ENCODE measurements around the gene GPR157.

The GPR157 gene

GRCh38 chr1:9108056-9108665, 20.7 kb downstream of the GPR157 start:
- H3K27ac ChIP-seq, result no peak overlapping the region
- H3K4me2 ChIP-seq (ENCODE audit: low read length), result no peak overlapping the region
- no peak for TF ChIP-seq CTCF (IDR thresholded peaks at IDR 0.05)
- H2AFZ ChIP-seq, result no peak overlapping the region
- no peak overlapping the region for H3K4me3 ChIP-seq (ENCODE audit: low read depth, low read length)
- H3K9me3 ChIP-seq (ENCODE audit: control insufficient read depth, low read length), result no peaks in the 10 kb centered on the region
- H3K27me3 ChIP-seq (ENCODE audit: control insufficient read depth, insufficient read depth, low read length), result no peaks in the 10 kb centered on the region
- H3K79me2 ChIP-seq, result no peaks in the 10 kb centered on the region
- no peak overlapping the region for H3K9ac ChIP-seq
- no peaks in the 10 kb centered on the region for H3K36me3 ChIP-seq (ENCODE audit: control insufficient read depth, insufficient read depth, low read length)
- peaks cover 2% of the 10 kb centered on the region for H3K4me1 ChIP-seq

GRCh38 chr1:9107136-9107535, 21.8 kb downstream of the GPR157 start:
- no peaks in the 10 kb centered on the region for H3K79me2 ChIP-seq
- no peak for TF ChIP-seq CTCF (IDR thresholded peaks at IDR 0.05)
- H3K9ac ChIP-seq, result no peak overlapping the region
- H3K4me3 ChIP-seq (ENCODE audit: low read depth, low read length), result no peak overlapping the region
- no peaks in the 10 kb centered on the region for H3K36me3 ChIP-seq (ENCODE audit: control insufficient read depth, insufficient read depth, low read length)
- no peaks in the 10 kb centered on the region for H3K9me3 ChIP-seq (ENCODE audit: control insufficient read depth, low read length)
- no peak overlapping the region for H3K27ac ChIP-seq
- H3K4me2 ChIP-seq (ENCODE audit: low read length), result no peak overlapping the region
- peaks cover 2% of the 10 kb centered on the region for H3K4me1 ChIP-seq
- no peaks in the 10 kb centered on the region for H3K27me3 ChIP-seq (ENCODE audit: control insufficient read depth, insufficient read depth, low read length)
- H2AFZ ChIP-seq, result no peak overlapping the region

- H2AFZ ChIP-seq, result no peak overlapping the region
- no peaks in the 10 kb centered on the region for H3K9me3 ChIP-seq (ENCODE audit: control insufficient read depth, low read length)
- no peak for TF ChIP-seq CTCF (IDR thresholded peaks at IDR 0.05)
- no peak overlapping the region for H3K9ac ChIP-seq
- H3K27ac ChIP-seq, result no peak overlapping the region
- H3K4me1 ChIP-seq, result peaks cover 2% of the 10 kb centered on the region
- no peak overlapping the region for H3K4me2 ChIP-seq (ENCODE audit: low read length)
- no peaks in the 10 kb centered on the region for H3K79me2 ChIP-seq
- H3K36me3 ChIP-seq (ENCODE audit: control insufficient read depth, insufficient read depth, low read length), result no peaks in the 10 kb centered on the region
- H3K27me3 ChIP-seq (ENCODE audit: control insufficient read depth, insufficient read depth, low read length), result no peaks in the 10 kb centered on the region
- no peak overlapping the region for H3K4me3 ChIP-seq (ENCODE audit: low read depth, low read length)
Observed at GRCh38 chr1:9106286-9106685, 22.6 kb downstream of the GPR157 start.

GRCh38 chr1:9105336-9105867, 23.5 kb downstream of the GPR157 start:
- Histone ChIP-seq H3K27me3 (ENCODE audit: control insufficient read depth, insufficient read depth, low read length) (no peaks in the 10 kb centered on the region), H3K4me2 (ENCODE audit: low read length) (no peak overlapping the region), H3K9me3 (ENCODE audit: control insufficient read depth, low read length) (no peaks in the 10 kb centered on the region), H3K9ac (no peak overlapping the region), H3K36me3 (ENCODE audit: control insufficient read depth, insufficient read depth, low read length) (no peaks in the 10 kb centered on the region), H3K79me2 (no peaks in the 10 kb centered on the region), H3K4me1 (peaks cover 4% of the 10 kb centered on the region), H3K4me3 (ENCODE audit: low read depth, low read length) (no peak overlapping the region), H2AFZ (no peak overlapping the region), H3K27ac (no peak overlapping the region)
- TF ChIP-seq CTCF (IDR thresholded peaks at IDR 0.05), result no peak

Measured in parathyroid adenoma (tissue), 2 donors.